GM18498 (cell line): ENCODE results near the gene POU2AF2.
"Not testable (repeated sequence)": the region's sequence is repeated elsewhere in the genome, so short reads cannot be mapped to it uniquely, and the experiment has no call there.

ENCODE experiments used
- ATAC-seq: cut with Tn5 transposase; IDR thresholded peaks from one replicate; pipeline ENCODE4 v1.9.1; 2021; ENCODE audit warnings: mild to moderate bottlenecking, moderate library complexity; ENCODE audit not compliant: unreplicated experiment

Gene POU2AF2

GRCh38 chr11:111301004-111301841 is 55.7 kb downstream of the POU2AF2 start:
- ATAC-seq = no peak

GRCh38 chr11:111301842-111302118 is 56.3 kb downstream of the POU2AF2 start:
- no peak for ATAC-seq

- no peak for ATAC-seq
These were observed 56.8 kb downstream of the POU2AF2 start for GRCh38 chr11:111302298-111302697.

- ATAC-seq = no peak
These were observed 57.9 kb downstream of the POU2AF2 start for GRCh38 chr11:111303461-111303860.

GRCh38 chr11:111305162-111305802 is 59.8 kb downstream of the POU2AF2 start:
- no peak for ATAC-seq

- no peak for ATAC-seq
These were observed 60.4 kb downstream of the POU2AF2 start for GRCh38 chr11:111305876-111306275.

GRCh38 chr11:111306321-111306720 is 60.8 kb downstream of the POU2AF2 start:
- no peak for ATAC-seq

- no peak for ATAC-seq
These were observed 62.1 kb downstream of the POU2AF2 start for GRCh38 chr11:111307472-111308108.

- no peak for ATAC-seq
These were observed 62.6 kb downstream of the POU2AF2 start for GRCh38 chr11:111308140-111308539.

- ATAC-seq = no peak
These were observed 63.8 kb downstream of the POU2AF2 start for GRCh38 chr11:111309215-111309915.

GRCh38 chr11:111310088-111310487 is 64.6 kb downstream of the POU2AF2 start:
- no peak for ATAC-seq

- ATAC-seq = no peak
These were observed 65.2 kb downstream of the POU2AF2 start for GRCh38 chr11:111310723-111311122.

GRCh38 chr11:111312076-111312475 is 66.6 kb downstream of the POU2AF2 start:
- no peak for ATAC-seq

GRCh38 chr11:111319296-111319695 is 73.8 kb downstream of the POU2AF2 start:
- no peak for ATAC-seq

- ATAC-seq = not testable (repeated sequence)
These were observed 74.7 kb downstream of the POU2AF2 start for GRCh38 chr11:111320199-111320598.

- no peak for ATAC-seq
These were observed 75.4 kb downstream of the POU2AF2 start for GRCh38 chr11:111320728-111321568.

GRCh38 chr11:111322534-111322933 is 77.0 kb downstream of the POU2AF2 start:
- ATAC-seq = no peak

GRCh38 chr11:111324277-111324720 is 78.8 kb downstream of the POU2AF2 start:
- ATAC-seq = no peak

GRCh38 chr11:111325259-111325658 is 79.7 kb downstream of the POU2AF2 start:
- ATAC-seq = no peak

GRCh38 chr11:111326824-111327223 is 81.3 kb downstream of the POU2AF2 start:
- no peak for ATAC-seq
